ENCODE results near the gene PHEX.

The PHEX gene

GRCh38 chrX:22041907-22042530 lies 9.9 kb downstream of the PHEX start:
- DNase-seq = no peak

- no peak for DNase-seq
Measured at GRCh38 chrX:22043872-22044271, 11.7 kb downstream of the PHEX start.

DNA sequence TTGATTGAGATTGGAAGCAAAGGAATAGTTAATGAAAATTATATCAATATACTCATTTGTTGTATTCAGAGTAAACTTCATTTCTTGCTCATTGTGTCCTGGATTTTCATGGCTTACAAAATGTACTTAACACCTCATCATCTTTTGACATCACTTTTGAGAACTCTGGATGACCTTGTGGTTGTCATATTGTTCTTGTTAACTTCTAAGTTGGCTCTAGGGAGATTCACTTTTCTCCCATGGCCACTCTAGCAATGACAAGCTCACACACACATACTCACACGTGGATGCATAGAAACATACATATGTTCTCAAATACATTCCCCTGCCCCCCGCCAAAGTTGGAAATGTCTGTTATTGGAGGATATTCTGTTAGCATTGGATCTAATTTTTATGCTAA lies 15.3 kb downstream of the PHEX start:
- no peak for DNase-seq

DNA sequence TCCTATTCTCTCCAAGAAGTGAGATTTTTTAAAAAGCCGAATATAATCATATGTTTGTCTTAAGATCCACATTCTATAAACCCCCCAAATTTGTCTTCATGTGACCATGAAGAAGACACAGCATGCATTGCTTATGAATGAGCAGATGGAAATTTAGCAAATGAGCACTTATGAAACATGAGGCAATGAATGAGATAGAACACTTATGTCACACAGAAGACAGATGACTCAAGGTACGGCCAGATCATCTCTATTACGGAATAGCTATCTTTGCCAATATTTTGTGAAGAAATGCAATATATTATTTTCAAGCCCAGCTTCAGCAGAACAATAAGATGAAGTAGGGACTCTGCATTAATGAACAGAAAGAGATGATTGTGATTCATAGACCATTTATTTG lies 21.4 kb downstream of the PHEX start:
- no peak for DNase-seq

DNA sequence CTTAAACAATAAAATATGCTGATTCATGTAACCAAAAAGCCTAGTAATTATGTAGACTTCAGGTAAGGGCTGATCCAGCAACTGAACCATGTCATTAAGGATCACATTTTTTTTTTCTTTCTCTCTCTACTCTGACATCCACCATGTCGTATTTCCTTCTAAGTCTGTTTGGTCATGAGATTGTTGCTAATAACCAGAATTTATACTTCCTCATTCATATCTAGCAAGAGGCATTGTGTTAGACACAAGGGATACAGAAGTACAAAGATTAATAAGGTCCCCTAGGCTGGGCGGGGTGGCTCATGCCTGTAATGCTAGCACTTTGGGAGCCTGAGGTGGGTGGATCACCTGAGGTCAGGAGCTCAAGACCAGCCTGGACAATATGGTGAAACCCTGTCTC lies 24.1 kb downstream of the PHEX start:
- DNase-seq = no peak

GRCh38 chrX:22057667-22058066 lies 25.5 kb downstream of the PHEX start:
- DNase-seq = no peak

DNA sequence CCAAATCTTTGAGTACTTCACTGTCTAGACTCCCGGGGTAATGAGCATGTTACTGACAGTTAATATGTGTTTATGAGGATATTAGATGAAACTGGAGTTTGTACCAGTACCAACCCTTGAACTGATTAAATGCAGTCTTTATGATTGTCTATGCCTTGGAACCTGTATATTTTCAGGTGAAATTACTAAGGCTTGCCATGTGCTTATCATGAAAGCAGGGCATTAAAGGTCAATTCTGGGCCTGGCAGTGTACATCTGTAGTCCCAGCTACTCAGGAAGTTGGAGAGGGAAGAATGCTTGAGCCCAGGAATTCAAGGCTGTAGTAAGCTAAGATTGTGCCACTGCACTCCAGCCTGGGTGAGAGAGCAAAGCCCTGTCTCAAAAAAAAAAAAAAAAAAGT lies 27.6 kb downstream of the PHEX start:
- DNase-seq = no peak

DNA sequence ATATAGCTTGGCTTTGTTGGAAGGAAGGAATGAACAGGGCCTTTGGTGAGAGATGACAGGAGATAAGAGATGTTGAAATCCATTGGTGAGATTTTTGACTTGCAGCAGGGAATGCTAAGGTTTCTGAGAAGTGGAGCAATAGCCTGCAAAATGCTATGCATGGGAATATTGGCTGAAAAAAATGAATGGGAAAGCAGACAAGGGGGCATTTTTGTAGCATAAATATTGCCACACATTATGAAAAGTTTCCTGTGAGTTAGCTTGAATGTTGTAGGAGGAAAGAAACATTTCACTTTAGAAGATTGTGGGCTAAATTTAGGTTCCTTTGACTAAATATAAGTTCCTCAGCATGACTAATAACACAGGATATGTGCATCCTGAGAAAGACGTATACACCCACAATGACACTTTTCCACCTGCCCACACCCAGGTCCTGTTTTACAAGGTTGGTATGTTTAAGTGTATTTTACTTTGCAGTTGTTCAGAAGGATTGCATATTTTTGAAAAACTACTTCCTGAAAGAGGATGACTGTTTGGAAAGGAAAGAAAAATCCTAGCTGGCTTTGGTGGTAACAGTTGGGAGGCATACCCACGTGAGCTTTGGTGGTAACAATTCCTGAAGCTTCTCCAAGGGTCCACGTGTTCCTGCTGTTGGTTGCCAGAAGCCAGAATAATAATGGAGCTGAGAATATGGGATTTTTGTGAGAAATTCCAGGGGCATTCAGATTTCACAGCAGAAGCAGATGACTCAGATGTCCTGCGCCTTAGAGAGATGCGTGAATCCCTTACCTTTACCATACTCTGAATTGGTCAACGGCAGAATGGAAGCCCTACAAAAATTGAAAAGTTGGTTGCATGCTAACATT lies 28.5 kb downstream of the PHEX start:
- DNase-seq = peak; percentile 30

GRCh38 chrX:22063284-22063683 lies 31.2 kb downstream of the PHEX start:
- peak; percentile 31 for DNase-seq

GRCh38 chrX:22069586-22069985 lies 37.5 kb downstream of the PHEX start:
- no peak for DNase-seq

DNA sequence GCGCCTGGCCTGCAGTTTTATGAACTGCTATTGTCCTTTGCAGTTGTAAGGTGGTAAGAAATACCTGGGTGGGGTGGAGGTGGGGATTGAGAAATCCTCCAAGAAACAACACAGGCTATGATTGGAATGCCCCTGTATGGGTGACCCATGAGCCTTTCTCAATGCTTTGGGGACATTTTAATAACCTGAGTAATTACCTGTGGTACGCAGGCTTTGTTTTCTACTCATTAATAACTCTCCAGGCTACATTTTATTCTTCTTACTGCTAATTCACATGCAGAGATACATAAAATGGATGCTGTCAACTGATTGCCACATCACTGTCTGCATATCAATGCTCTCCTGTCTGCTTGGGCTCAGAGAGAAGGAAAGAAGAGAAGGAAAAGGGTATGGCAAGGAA lies 41.8 kb downstream of the PHEX start:
- DNase-seq = no peak

DNA sequence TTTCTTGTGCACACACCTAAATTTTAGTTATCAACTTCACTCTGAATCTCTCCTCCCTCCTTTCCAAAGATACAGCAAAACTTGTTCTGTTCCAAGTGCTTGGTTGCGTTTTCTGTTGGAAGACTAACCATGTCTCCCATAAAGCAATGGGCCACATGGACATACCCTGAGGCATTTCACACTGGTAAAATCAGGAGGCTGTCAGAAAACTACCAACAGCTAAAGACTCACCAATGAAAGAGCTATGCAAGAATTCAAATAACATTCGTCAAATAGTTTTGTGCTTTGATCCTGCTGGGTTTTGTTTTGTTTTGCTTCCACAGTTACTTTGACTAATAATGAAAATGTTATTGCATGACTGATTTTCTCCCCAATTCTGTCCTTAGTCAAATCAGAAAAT lies 46.0 kb downstream of the PHEX start:
- no peak for DNase-seq

DNA sequence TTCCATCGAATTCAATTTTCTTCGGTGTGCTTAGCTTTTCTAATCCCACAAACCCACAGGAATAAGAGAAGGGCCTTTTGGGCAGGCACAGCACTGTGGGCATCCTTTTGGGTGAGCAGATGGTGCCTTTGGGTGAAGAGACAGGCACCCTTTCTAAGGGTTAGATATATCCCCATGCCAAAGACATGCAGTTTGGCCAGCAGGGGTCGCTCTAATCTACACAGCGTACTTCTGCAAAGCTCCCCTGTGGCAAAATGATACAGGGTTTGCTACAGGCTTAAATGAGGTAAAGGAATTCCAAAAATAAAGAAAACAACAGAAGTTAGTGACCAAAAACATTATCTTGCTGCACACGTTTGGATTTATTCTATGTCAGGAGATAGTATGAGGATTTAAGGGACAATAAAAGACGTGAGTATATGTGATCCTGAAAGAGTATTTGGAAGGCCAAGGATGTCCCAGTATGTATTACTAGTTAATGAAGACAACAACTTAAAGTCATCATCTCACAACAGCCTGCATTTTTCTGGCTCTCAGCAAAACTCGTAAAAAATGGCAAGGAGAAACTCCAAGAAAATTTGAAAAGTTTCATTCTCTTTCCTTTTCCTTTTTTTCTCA lies 49.5 kb downstream of the PHEX start:
- peak; percentile 49 for DNase-seq

DNA sequence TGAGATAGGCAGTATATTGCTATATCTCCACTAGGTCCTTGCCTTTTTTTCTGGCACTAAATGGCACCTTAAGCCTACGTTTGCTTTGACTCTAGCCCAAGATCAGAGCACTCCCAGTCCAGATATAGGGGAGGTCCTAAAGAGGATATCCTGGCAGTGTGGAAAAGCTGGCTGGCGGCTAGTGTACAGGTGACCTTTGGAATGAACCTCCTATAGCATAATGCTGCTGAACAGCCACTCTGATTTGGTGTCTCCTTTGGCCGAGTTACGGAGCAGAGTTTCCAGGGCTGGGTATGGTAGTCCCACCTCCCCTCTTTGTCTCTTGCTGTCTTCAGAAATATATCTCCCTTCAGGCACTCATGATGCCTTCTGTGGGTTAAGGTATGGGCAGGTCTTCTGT lies 53.9 kb downstream of the PHEX start:
- DNase-seq = no peak

DNA sequence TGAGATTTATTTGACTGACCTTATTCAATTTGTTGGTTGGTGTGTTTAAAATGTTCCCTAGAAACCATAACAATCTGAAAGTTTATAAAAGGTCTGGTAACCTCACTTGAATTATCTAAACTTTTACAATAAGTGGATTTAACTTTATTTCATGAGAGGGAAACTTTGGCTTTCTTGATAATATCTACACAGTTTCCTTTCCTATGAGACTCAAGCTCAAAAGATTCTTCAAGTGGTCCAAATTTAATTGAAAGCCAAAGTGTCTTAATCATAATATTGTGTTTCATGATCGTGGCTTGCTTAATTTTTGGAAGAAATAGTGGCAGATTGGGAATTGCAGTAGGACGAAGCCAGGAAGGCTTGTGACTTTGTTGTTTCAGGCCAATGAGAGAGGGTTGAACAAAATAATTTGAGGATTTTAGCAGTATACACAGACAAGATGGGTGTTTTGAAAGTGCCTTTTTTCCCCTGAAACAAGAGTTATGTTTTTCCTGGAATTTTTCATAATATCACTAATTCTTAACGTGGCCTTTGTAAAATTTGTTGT lies 55.0 kb downstream of the PHEX start:
- DNase-seq = no peak

GRCh38 chrX:22088326-22088725 lies 56.2 kb downstream of the PHEX start:
- no peak for DNase-seq

GRCh38 chrX:22090181-22090580 lies 58.1 kb downstream of the PHEX start:
- no peak for DNase-seq

- DNase-seq = no peak
Measured at GRCh38 chrX:22093550-22093949, 61.4 kb downstream of the PHEX start.

GRCh38 chrX:22095286-22095685 lies 63.2 kb downstream of the PHEX start:
- DNase-seq = no peak

DNA sequence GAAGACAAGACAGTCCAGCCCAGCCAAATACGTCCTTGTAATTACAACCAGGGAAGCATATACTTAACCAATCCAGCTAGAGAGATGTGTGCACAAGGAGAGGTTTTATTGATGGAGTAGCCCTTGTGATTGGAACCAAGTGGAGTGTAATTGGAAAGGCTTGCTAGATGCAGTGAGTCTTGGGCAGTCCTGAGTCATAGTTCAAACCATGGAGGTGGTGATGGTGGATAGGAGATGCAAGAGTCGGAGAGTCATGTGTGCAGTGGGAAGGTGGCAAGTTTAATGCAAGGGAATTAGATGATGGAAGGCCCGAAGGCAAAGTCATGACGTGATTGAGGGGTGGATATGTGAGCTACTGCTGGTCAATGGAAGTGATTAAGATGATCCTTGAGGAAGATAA lies 63.7 kb downstream of the PHEX start:
- no peak for DNase-seq

DNA sequence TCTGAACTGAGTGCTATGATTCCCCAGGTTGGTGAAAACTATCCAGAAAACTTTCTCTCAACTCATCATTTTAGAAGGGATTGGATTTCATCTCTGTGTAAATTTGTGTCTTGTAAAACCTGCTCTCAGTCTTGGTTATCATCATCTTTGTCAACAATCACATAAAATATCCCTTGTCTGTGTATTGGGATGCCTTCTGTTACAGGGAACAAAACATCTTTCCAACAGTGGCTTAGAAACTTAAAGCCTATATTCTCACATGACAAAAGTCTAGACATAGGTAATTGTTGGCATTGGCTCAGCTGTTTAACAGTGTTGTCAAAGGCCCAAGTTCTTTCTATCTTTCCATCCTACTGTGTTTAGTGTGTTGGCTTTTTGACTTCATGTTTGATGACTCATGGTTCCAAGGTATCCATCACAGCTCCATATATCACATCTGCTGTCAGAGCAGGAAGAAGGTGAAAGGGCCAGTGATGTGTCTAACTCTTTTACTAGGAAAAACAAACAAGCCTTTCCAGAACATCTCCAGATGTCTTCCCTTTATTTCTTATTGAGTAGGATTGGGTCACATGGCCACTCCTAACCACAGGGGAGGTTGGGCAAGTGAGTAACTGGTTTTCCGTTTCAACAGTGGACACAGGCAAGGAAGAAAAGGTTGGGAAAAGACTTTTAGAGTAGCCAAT lies 65.0 kb downstream of the PHEX start:
- DNase-seq = no peak

DNA sequence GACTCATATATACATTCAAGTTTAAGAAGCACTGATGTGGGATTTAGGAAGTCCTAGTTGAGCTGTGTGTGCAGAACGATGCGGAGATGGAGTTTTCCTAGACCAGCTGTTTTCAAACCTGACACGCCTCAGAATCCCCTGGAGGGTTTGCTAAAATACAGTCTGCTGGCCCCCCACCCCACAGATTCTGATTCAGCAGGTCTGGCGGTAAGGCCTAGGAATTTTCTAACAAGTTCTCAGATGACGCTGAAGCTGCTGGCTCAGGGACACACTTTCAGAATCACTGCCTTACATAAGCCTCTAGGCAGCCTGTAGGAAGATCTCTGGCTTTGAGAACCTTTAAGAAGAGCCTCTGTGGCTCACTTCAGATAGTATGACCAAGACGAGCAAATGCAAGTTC lies 73.1 kb downstream of the PHEX start:
- no peak for DNase-seq

GRCh38 chrX:22105971-22106370 lies 73.8 kb downstream of the PHEX start:
- no peak for DNase-seq

All from activated naive CD4-positive, alpha-beta T cell treated with anti-CD3 and anti-CD28 coated beads, Interleukin-2, amount 50 U/mL, for 16 hours (primary cell).